Measurements from ENCODE around the gene SCARF2. TPM values are rescaled to one million over a fixed set of nuclear protein-coding genes. Genes with fewer than 3 reads are reported as not detected.
A peak's percentile ranks its signal among the peaks of the same experiment; 100 is the strongest.
"Not testable (repeated sequence)": the region's sequence is repeated elsewhere in the genome, so short reads cannot be mapped to it uniquely, and the experiment has no call there.

The SCARF2 gene
- total RNA-seq, 1 donor from 2014 or later, result 20.4 TPM

DNA sequence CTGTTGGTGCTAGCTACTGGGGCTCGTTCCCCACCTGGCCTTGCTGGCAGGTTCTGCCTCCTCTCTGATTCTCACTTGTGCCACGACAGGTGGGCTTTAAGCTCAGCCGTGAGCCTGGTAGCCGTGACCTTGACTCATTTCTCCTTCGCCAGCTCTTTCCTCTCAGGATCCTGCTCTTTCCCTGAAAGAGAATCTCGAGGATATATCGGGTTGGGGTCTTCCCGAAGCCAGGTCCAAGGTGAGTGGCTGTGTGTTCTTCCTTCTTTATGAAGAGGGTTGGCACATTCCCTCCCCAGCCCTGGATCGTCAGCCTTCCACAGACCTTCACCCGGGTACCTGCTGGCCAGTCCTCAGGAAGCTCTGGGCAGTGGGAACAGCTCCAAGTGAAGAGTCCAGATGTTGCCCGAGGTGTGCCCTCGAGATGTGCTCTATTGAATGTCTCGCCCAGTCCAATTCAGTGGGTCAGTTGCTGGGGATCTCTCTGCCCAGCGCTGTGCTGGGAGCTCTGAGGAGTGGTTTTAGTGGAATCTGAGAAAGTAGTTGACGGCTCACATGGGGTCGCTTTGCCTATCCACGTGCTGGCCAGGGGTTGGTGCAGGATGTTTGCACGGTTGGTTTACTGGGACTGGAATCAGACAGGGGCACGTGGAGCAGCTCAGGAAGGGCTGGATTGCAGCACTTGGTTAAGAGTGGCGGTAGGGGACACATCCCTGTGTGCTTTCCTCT, 42.3 kb downstream of the SCARF2 start:
- no peak for DNase-seq

DNA sequence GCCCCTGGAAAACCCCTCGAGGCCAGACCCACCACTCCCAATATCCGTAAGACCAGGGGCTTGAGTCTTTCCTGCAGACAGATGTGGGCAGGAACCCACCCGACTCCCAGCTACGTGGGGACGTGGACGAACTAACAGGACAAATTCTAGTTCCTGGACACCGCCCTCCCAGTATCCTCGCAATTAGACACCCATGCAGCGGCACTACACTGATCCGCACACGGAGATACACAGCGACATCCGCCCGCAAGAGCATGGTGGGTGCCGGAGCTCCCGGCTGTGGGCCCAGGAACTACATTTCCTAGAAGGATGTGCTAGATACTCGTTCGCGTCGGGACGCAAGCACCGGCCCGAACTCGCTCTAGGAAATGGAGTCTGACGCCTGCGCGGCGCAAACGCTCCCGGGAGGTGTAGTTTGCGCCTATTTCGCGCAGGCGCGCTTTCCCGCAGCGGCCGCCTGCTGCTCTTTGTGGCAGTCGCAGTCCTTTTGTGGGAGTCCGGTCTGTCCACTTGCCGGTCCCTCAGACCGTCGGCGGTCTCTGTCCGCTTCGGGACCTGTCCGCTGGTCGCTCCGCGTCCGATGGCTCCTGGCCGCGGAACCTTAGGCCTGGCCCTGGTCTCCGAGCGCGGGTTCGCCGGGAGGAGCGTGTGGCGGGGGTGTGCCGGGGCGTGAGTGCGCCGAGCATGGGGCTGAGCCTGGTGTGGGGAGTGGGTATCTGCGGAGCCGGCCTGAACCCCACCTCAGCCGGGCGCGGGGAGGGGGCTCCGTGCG, 43.7 kb downstream of the SCARF2 start, which contains the start of gene ZNF74:
Gene ZNF74 (plus strand): TSS at position 447 of the 772 bp plus-strand sequence. CDS start 478 bp downstream, outside the sequence.
- peak; percentile 97 for DNase-seq

DNA sequence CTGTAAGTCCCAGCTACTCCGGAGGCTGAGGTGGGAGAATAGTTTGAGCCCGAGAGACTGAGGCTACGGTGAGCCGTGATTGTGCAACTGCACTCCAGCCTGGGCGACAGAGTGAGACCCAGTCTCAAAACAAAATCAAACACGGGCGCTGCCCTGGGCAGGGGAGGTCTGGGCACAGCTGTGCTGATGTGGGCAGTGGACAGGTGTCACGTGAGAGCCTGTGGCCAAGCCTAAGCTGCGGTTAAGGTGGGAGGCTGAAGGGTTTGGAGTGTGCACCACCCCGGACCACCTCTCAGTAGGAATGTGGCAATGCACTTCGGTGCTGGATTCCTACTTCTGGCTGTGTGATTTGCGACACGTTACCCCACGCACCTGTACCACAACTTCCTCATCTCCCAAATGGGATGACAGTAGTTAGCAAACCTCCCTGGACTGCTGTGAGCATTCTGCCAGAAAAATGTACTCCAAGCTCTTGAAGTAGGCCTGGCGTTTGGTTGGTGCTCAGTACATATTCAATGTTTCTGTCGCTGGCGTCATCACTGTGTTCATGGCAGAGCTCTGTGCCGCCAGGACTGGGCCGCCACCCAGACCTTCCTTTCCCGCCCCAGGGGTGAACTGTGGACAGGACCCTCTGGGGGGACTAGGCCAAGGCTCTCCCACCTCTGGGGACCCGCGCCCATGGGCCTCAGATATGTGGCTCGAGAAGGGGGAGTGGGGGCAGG, 44.5 kb downstream of the SCARF2 start:
- no peak for DNase-seq

DNA sequence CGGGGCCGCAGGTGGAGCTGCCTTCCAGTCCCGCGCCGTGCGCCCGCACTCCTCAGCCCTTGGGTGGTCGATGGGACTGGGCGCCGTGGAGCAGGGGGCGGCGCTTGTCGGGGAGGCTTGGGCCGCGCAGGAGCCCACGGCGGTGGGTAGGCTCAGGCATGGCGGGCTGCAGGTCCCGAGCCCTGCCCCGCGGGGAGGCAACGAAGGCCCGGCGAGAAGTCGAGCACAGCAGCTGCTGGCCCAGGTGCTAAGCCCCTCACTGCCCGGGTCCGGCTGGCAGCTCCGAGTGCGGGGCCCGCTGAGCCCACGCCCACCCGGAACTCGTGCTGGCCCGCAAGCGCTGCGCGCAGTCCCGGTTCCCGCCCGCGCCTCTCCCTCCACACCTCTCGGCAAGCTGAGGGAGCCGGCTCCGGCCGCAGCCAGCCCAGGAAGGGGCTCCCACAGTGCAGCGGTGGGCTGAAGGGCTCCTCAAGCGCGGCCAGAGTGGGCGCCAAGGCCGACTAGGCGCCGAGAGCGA, 45.2 kb downstream of the SCARF2 start:
- not testable (repeated sequence) for DNase-seq

DNA sequence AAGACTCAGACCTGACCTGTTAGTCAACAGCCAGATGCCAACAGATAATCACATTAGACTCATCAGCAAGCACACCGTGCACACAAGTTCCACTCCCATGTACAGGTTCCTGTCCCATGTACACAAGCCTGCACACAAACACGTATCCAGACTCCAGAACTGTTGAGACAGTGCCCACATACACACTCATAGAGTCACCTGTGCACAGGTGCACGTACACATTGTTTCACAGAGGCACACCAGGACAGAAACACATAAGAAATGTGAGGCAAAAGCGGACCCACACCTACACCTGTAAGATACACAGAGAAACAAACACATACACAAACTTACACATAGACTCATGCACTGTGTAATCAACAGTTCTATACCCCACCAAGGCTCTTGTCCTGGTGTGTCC, 46.4 kb downstream of the SCARF2 start:
- DNase-seq, result no peak

DNA sequence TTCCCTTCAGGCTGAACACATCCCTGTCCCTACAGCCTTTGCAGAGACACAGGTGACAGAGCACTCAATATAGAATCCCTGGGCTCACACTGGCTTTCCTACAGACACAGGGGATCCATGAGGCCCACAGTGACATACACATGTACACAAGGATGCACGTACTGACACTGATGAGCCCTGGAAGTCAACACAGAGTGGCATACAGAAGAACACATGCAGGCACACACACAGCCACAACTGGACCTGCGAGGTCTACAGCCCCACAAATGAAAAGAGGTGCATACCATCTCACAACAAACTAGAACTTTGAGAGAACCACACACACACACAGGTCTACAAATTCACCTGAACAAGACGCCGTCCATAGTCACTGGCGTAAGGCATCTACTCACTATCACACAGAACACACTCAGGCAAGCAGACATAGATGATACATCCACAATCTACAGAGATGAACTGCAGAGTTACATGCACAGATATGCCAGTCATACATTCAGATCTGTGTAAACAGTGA, 47.2 kb downstream of the SCARF2 start:
- no peak for DNase-seq

DNA sequence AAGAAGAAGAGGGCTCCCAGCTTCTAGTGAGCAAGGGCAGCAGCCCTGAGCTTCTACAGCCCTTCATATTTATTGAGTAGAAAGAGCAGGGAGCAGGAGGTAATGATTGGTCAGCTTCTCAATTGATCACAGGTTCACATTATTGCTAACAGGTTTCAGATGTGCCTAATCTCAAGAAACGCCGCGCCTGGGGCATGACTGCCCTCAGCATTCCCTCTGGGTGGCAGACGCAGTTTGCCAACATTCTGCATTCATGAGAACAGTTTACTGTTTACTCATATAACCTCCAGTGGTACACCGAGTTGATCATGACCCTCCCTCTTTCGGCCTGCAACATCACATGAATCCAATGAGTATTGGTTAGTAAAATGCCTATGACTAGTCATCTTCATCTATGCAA, 48.3 kb downstream of the SCARF2 start:
- no peak for DNase-seq

DNA sequence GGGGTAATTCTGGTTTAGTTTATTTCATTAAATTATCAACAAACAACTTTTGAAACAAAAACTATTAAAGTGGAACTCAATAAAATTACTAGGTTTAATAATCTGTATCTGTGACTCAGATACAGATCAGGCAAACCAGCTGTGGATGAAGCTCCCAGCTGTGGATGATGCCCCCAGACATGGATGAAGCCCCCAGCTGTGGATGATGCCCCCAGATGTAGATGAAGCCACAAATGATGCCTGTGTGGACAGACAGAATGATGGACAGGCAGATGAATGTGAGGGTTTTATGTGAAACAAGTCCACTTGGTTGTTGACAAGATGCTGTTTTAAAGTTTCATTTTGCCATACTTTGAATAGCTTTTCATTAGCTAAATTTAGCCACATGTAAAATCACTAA, 49.4 kb downstream of the SCARF2 start:
- no peak for DNase-seq

DNA sequence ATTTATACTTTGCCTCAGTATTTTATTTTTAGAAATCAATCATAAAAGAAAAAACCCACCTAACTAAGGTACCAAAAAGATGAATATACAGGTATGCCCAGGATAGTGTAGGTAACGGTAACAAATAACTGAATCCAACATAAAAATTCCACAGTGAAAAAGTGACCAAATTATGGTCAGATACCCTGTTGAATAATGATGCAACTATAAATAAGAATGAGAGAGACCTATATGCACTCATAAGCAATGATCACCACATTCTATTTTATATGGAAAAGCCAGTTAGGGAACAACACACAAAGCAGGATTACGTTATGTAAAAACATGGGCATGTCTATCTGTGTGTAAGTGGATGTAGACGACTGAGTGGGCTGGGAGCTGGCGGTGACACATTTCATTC, 50.7 kb downstream of the SCARF2 start:
- DNase-seq, result no peak

DNA sequence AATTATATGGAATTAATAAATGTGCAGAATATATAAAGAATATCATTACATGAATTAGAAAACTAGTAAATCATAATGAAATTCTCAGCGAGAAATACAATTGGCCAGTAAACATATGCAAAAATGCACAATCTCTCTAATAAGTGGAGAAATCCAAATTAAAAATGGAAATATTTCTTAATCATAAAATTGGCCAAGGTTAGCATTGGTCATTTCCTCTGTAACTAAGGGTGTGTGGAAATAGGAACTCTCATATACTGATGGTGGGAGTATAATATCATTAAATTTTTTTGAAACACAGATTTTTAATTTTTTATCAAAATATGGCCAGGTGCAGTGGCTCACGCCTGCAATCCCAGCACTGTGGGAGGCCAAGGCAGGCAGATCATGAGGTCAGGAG, 51.3 kb downstream of the SCARF2 start:
- no peak for DNase-seq

DNA sequence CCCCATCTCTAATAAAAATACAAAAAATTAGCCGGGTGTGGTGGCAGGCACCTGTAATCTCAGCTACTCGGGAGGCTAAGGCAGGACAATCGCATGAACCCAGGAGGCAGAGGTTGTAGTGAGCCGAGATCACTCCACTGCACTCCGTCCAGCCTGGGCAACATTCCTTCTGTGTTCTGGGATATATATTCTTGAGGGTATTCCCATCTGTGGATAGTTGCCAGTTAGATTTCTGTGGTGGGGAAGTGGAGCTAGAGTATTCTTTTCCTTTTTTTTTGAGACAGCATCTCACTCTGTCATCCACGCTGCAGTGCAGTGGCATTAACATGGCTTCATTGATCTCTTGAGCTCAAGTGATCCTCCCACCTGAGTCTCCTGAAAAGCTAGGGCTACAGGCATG, 52.8 kb downstream of the SCARF2 start:
- no peak for DNase-seq

DNA sequence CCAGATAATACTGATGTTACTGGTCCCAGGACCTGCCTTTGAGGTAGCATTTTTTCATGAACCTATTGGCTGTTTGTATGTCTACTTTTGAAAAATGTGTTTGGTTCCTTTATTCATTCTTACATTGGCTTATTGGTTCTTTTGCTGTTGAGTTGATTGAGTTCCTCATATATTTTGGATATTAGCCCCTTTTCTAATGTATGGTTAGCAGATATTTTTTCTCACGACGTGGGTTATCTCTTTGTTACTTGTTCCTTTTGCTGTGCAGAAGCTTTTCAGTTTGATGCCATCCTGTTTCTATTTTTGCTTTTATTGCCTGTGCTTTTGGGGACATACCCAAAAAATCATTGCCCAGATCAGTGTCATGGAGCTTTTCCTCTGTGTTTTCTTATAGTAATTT, 53.5 kb downstream of the SCARF2 start:
- no peak for DNase-seq

DNA sequence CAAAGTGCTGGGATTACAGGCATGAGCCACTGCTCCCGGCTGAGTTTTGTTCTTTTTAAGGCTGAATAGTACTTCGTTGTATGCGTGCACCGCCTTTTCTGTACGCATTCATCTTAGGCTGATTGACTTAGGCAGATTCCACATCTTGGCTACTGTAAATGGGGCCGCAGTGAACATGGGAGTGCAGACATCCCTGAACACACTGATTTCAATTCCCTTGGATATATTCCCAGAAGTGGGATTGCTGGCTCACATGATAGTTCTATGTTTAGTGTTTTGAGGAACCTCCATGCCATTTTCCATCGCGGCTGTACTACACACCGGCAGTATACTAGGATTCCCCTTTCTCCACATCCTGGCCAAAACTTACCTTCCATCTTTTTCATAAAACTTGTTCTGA, 54.1 kb downstream of the SCARF2 start:
- no peak for DNase-seq

DNA sequence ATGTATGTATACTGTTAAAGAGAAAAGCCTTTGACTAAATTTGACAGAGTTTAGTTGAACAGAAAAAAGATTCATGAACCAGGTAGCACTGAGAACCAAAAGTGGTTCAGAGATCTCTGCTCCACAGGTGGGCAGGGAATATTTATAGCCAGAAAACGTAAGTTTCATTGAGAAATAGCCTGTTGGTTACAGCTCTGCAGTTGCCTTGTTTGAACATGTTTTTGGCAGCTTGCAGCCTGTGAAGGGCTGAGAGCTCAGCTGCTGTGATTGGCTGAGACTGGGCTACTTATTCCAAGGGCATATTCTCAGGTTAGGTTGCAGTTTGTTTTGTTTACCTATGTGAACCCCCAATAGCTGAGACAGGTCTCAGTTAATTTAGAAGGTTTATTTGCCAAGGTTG, 57.1 kb downstream of the SCARF2 start:
- no peak for DNase-seq

DNA sequence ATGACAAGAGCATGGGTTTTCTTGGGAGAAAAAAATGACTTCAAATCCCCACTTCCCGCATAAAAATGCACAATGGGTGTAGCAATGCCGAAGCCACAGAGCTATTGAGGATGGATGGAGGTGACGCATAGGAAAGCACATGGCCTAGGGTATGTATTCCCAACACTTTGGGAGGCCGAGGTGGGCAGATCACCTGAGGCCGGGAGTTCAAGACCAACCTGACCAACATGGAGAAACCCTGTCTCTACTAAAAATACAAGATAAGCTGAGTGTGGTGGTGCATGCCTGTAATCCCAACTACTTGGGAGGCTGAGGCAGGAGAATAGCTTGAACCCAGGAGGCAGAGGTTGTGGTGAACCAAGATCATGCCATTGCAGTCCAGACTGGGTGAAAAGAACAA, 58.9 kb downstream of the SCARF2 start:
- DNase-seq, result not testable (repeated sequence)

DNA sequence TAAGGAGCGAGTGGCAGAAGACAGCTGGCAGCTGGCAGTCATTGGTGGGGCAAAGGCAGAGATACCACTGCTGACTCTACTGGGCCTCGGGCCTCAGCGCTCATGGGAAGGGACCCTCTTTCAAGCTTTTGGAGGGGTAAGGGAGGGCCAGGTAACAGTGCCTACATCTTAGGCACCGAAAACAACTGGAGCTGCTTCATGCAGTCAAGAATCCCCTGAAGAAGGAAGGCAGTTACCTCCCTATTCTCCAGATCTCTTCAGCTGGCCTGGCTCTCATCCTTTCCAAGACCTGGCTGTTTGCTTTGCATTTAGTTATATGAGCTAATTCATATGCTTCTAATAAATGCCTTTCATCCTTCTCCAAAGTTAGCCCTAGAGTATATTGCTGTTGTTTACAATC, 59.5 kb downstream of the SCARF2 start:
- no peak for DNase-seq

DNA sequence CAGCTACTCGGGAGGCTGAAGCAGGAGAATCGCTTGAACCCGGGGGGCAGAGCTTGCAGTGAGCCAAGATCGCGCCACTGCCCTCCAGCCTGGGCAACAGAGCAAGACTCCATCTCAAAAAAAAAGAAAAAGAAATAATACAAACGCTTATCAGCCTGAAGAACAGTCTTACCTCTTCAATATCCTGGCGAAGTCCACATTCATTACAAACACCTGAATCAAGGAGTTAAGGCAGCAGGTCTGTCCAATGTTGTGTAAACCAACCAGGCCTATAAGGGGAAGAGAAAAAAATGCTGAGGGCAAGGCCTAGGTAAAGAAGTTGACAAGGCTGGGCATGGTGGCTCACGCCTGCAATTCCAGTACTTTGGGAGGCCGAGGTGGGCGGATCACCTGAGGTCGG, 60.6 kb downstream of the SCARF2 start:
- not testable (repeated sequence) for DNase-seq

DNA sequence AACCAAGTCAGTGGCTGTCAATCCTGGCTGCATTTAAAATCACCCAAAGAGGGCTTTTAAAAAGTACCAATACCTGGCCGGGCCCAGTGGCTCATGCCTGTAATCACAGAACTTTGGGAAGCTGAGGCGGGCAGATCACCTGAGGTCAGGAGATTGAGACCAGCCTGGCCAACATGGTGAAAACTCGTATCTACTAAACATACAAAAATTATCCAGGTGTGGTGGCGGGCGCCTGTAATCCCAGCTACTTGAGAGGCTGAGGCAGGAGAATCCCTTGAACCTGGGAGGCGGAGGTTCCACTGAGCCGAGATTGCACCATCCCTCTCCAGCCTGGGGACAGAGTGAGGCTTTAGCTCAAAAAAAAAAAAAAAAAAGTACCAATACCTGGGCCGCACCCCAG, 61.3 kb downstream of the SCARF2 start:
- not testable (repeated sequence) for DNase-seq

Data from tongue (tissue), 2 donors.